PC-3 (cell line): Measurements from ENCODE around the gene MYL5. TPM values are rescaled to one million over a fixed set of nuclear protein-coding genes. Genes with fewer than 3 reads are reported as not detected.

Experiments used
- ATAC-seq: fragments of 200-7000 bp; cut with Tn5 transposase; 2 replicates; pipeline ENCODE4 v1.9.1; 2020; ENCODE audit warnings: mild to moderate bottlenecking, moderate library complexity
- BruUV-seq: library from RNA; stranded (reverse); fragments of 400-500 nt; replicated peaks from 2 replicates; lab custom pipeline; 2021; lab: Mats Ljungman, UMichigan
- CTCF ChIA-PET: fragments of 300-600 bp; sonication (Branson Sonifier 250); formaldehyde crosslinking; loops from one replicate; lab custom pipeline; 2022; ENCODE audit warnings: antibody characterized with exemption; lab: Charles Lee
- POLR2A ChIA-PET: fragments of 300-600 bp; sonication (Branson Sonifier 250); formaldehyde crosslinking; loops from one replicate; lab custom pipeline; 2022; ENCODE audit warnings: antibody characterized with exemption; ENCODE audit not compliant: unreplicated experiment; lab: Charles Lee
- DNase-seq: peaks from one replicate; pipeline ENCODE4 v3.0.0-alpha.2; 2015
- H2AFZ ChIP-seq: fragments of 300-600 bp; sonication (generic); 2 replicates; pipeline ENCODE4 v1.6.0; 2016; ENCODE audit warnings: antibody characterized with exemption, low read length
- H3F3A ChIP-seq: fragments of 300-600 bp; sonication (generic); one replicate; pipeline ENCODE4 v1.6.0; 2017; ENCODE audit warnings: antibody characterized with exemption, low read length, control low read depth, mild to moderate bottlenecking; ENCODE audit not compliant: unreplicated experiment
- H3K27ac ChIP-seq: fragments of 300-600 bp; sonication (generic); 2 replicates; pipeline ENCODE4 v1.5.1; 2016; ENCODE audit warnings: mild to moderate bottlenecking, low read length
- H3K27me3 ChIP-seq: fragments of 300-600 bp; sonication (generic); 2 replicates; pipeline ENCODE4 v1.6.1; 2016; ENCODE audit warnings: low read length, mixed read lengths
- H3K36me3 ChIP-seq: fragments of 300-600 bp; sonication (generic); 2 replicates; pipeline ENCODE4 v1.6.1; 2016; ENCODE audit warnings: low read depth, mixed run types, low read length, mixed read lengths
- H3K4me1 ChIP-seq: fragments of 300-600 bp; sonication (generic); 2 replicates; pipeline ENCODE4 v1.5.1; 2016; ENCODE audit warnings: low read length; ENCODE audit not compliant: insufficient read depth
- H3K4me2 ChIP-seq: fragments of 300-600 bp; sonication (generic); 2 replicates; pipeline ENCODE4 v1.6.0; 2016; ENCODE audit warnings: low read length
- H3K4me3 ChIP-seq: fragments of 300-600 bp; sonication (generic); 2 replicates; pipeline ENCODE4 v1.5.1; 2016; ENCODE audit warnings: mild to moderate bottlenecking, low read length, mixed read lengths
- H3K79me2 ChIP-seq: fragments of 300-600 bp; sonication (generic); 2 replicates; pipeline ENCODE4 v1.6.1; 2017; ENCODE audit warnings: low read length, mixed read lengths
- H3K9ac ChIP-seq: fragments of 300-600 bp; sonication (generic); 2 replicates; pipeline ENCODE4 v1.6.0; 2016; ENCODE audit warnings: mild to moderate bottlenecking, low read length
- H3K9me2 ChIP-seq: fragments of 300-600 bp; sonication (generic); replicated peaks from 2 replicates; pipeline ENCODE4 v1.6.1; 2016; ENCODE audit warnings: mixed run types, low read length, mixed read lengths
- H3K9me3 ChIP-seq: fragments of 300-600 bp; sonication (generic); 2 replicates; pipeline ENCODE4 v1.6.1; 2016; ENCODE audit warnings: low read length, mixed read lengths
- H4K20me1 ChIP-seq: fragments of 300-600 bp; sonication (generic); 2 replicates; pipeline ENCODE4 v1.6.1; 2016; ENCODE audit warnings: low read length, mixed read lengths
- CTCF ChIP-seq: fragments of 300-600 bp; sonication (generic); conservative IDR thresholded peaks from 2 replicates; pipeline ENCODE4 v1.5.1; 2017; ENCODE audit warnings: antibody characterized with exemption, low read depth, mild to moderate bottlenecking, low read length
- EZH2 ChIP-seq: fragments of 300-600 bp; sonication (generic); IDR thresholded peaks from one replicate; pipeline ENCODE4 v1.6.1; 2017; ENCODE audit warnings: antibody characterized with exemption, mild to moderate bottlenecking, low read length; ENCODE audit not compliant: unreplicated experiment
- EZH2phosphoT487 ChIP-seq: fragments of 300-600 bp; sonication (generic); IDR thresholded peaks from 2 replicates; pipeline ENCODE4 v1.6.1; 2018; ENCODE audit warnings: mild to moderate bottlenecking, antibody characterized with exemption, low read length, borderline replicate concordance
- intact Hi-C: fragments of 100-400 bp; cut with micrococcal nuclease; formaldehyde crosslinking; loops from 2 replicates; pipeline ENCODE4 v1.9.0; 2023
- total RNA-seq: library from RNA; depleted of rRNA; stranded (reverse); fragments of >200 nt; gene quantifications from 2 replicates; pipeline ENCODE4 v1.2.3, GENCODE V29; 2014

MYL5 gene
- total RNA-seq, 1 experiment from 2014 or later: 15.2 TPM

GRCh38 chr4:685679-686412 lies 11.5 kb downstream of the MYL5 start:
- ChIA-PET CTCF (no interaction called here), POLR2A (no interaction called here)
- DNase-seq (no peak), ATAC-seq (no peak)
- Histone ChIP-seq H4K20me1 (no peaks in the 10 kb centered on the region), H3F3A (no peaks in the 10 kb centered on the region), H3K4me2 (no peak overlapping the region), H3K9me2 (no peaks in the 10 kb centered on the region), H3K27ac (no peak overlapping the region), H3K4me3 (no peak overlapping the region), H3K36me3 (no peaks in the 10 kb centered on the region), H3K27me3 (no peaks in the 10 kb centered on the region), H3K4me1 (peaks cover 16% of the 10 kb centered on the region), H2AFZ (no peak overlapping the region), H3K9me3 (no peaks in the 10 kb centered on the region), H3K79me2 (no peaks in the 10 kb centered on the region), H3K9ac (no peak overlapping the region)
- intact Hi-C loops: no loop called here
- no TSS peak for BruUV-seq
- TF ChIP-seq EZH2: no peak
- no peak for TF ChIP-seq CTCF
- TF ChIP-seq EZH2phosphoT487: no peak

GRCh38 chr4:686413-687040 lies 12.2 kb downstream of the MYL5 start:
- POLR2A ChIA-PET: no interaction called here
- intact Hi-C loops: no loop called here
- Histone ChIP-seq H3K9ac (no peak overlapping the region), H3K36me3 (no peaks in the 10 kb centered on the region), H3K4me1 (peaks cover 16% of the 10 kb centered on the region), H2AFZ (no peak overlapping the region), H3K79me2 (no peaks in the 10 kb centered on the region), H3K27ac (no peak overlapping the region), H3K9me3 (no peaks in the 10 kb centered on the region), H3K4me3 (no peak overlapping the region), H3K27me3 (no peaks in the 10 kb centered on the region), H3K9me2 (no peaks in the 10 kb centered on the region), H3F3A (no peaks in the 10 kb centered on the region), H3K4me2 (no peak overlapping the region), H4K20me1 (no peaks in the 10 kb centered on the region)
- CTCF ChIA-PET: no interaction called here
- no TSS peak for BruUV-seq
- DNase-seq (no peak), ATAC-seq (no peak)
- TF ChIP-seq EZH2phosphoT487 (no peak), CTCF (no peak), EZH2 (no peak)
